Neural progenitor cell (in vitro differentiated cells): ENCODE results near the gene DNMT1. TPM values are rescaled to one million over a fixed set of nuclear protein-coding genes. Genes with fewer than 3 reads are reported as not detected.

ENCODE experiments used
- DNase-seq: peaks from one replicate; pipeline ENCODE4 v3.0.0-alpha.2; 2016; ENCODE audit warnings: low spot score
- H2AFZ ChIP-seq: fragments of 200-600 bp; sonication (generic); replicated peaks from 2 replicates; pipeline ENCODE4 v1.6.1; 2016; ENCODE audit warnings: antibody characterized with exemption
- H3F3A ChIP-seq: fragments of 200-600 bp; sonication (generic); 2 replicates; pipeline ENCODE4 v1.6.1; 2016; ENCODE audit warnings: antibody characterized with exemption, low read depth
- H3K27ac ChIP-seq: fragments of 200-600 bp; sonication (generic); 2 replicates; pipeline ENCODE4 v1.5.1; 2016; ENCODE audit warnings: mild to moderate bottlenecking
- H3K27me3 ChIP-seq: fragments of 200-600 bp; sonication (generic); 2 replicates; pipeline ENCODE4 v1.6.1; 2016; ENCODE audit warnings: mild to moderate bottlenecking, moderate library complexity
- H3K36me3 ChIP-seq: fragments of 200-600 bp; sonication (generic); 2 replicates; pipeline ENCODE4 v1.5.1; 2016
- H3K4me1 ChIP-seq: fragments of 200-600 bp; sonication (generic); 2 replicates; pipeline ENCODE4 v1.6.1; 2016; ENCODE audit warnings: mixed run types
- H3K4me2 ChIP-seq: fragments of 200-600 bp; sonication (generic); 2 replicates; pipeline ENCODE4 v1.6.1; 2016
- H3K4me3 ChIP-seq: fragments of 200-600 bp; sonication (generic); 2 replicates; pipeline ENCODE4 v1.5.1; 2016
- H3K79me2 ChIP-seq: fragments of 200-600 bp; sonication (generic); 2 replicates; pipeline ENCODE4 v1.6.1; 2016; ENCODE audit warnings: low read depth
- H3K9ac ChIP-seq: fragments of 200-600 bp; sonication (generic); 2 replicates; pipeline ENCODE4 v1.6.1; 2016
- H3K9me3 ChIP-seq: fragments of 200-600 bp; sonication (generic); 2 replicates; pipeline ENCODE4 v1.5.1; 2016; ENCODE audit warnings: low read depth
- H4K20me1 ChIP-seq: fragments of 200-600 bp; sonication (generic); 2 replicates; pipeline ENCODE4 v1.6.1; 2016; ENCODE audit warnings: low read depth
- H3K27ac Mint-ChIP-seq: 3 replicates; pipeline ENCODE4 v1.8.0; 2021; ENCODE audit warnings: mixed read lengths
- H3K27me3 Mint-ChIP-seq: 2 replicates; pipeline ENCODE4 v1.8.0; 2022; ENCODE audit warnings: low read depth, mild to moderate bottlenecking, inconsistent platforms, moderate library complexity, mixed read lengths; ENCODE audit not compliant: insufficient read depth
- H3K36me3 Mint-ChIP-seq: 3 replicates; pipeline ENCODE4 v1.8.0; 2021; ENCODE audit warnings: mixed read lengths
- H3K4me1 Mint-ChIP-seq: 3 replicates; pipeline ENCODE4 v1.8.0; 2021; ENCODE audit warnings: mixed read lengths
- H3K4me3 Mint-ChIP-seq: 3 replicates; pipeline ENCODE4 v1.8.0; 2021; ENCODE audit warnings: mild to moderate bottlenecking, moderate library complexity, mixed read lengths
- H3K9me3 Mint-ChIP-seq: 3 replicates; pipeline ENCODE4 v1.8.0; 2020; ENCODE audit warnings: mixed read lengths
- EZH2 ChIP-seq: fragments of 200-600 bp; sonication (generic); IDR thresholded peaks from 2 replicates; pipeline ENCODE4 v1.6.1; 2017; ENCODE audit warnings: antibody characterized with exemption, mild to moderate bottlenecking, moderate library complexity
- EZH2phosphoT487 ChIP-seq: fragments of 200-600 bp; sonication (generic); IDR thresholded peaks from 2 replicates; pipeline ENCODE4 v1.6.1; 2017; ENCODE audit warnings: antibody characterized with exemption
- microRNA-seq: library from miRNA; unstranded; fragments of <30 nt; microRNA quantifications from one replicate; pipeline ENCODE4, GENCODE V29; 2016
- small RNA-seq: library from RNA; depleted of rRNA; stranded (forward); fragments of <200 nt; gene quantifications from one replicate; pipeline ENCODE3, GENCODE V24; 2015
- total RNA-seq: library from RNA; depleted of rRNA; stranded (reverse); fragments of >200 nt; gene quantifications from 2 replicates; pipeline ENCODE4 v1.2.3, GENCODE V29; 2015; ENCODE audit warnings: low replicate concordance
- TF ChIP-seq, protein P1 (sequence below): fragments of 200-600 bp; sonication (generic); IDR thresholded peaks from 2 replicates; pipeline ENCODE4 v1.5.1; 2017; ENCODE audit warnings: antibody characterized with exemption, mild to moderate bottlenecking

The DNMT1 gene
- total RNA-seq, 1 donor from 2014 or later, result 203 TPM

GRCh38 chr19:10083911-10084310 is 110.8 kb downstream of the DNMT1 start:
- H3K36me3 Mint-ChIP-seq, result no peaks in the 10 kb centered on the region
- peaks cover 63% of the 10 kb centered on the region for H3K27me3 ChIP-seq
- no peak overlapping the region for H2AFZ ChIP-seq
- no peaks in the 10 kb centered on the region for H3K36me3 ChIP-seq
- H3K9me3 ChIP-seq, result no peaks in the 10 kb centered on the region
- H3K4me1 Mint-ChIP-seq, result no peaks in the 10 kb centered on the region
- no peak overlapping the region for H3K27ac Mint-ChIP-seq
- H3F3A ChIP-seq, result no peaks in the 10 kb centered on the region
- peak overlapping the region; percentile 31 for H3K4me3 Mint-ChIP-seq
- no peak for DNase-seq
- no peaks in the 10 kb centered on the region for H4K20me1 ChIP-seq
- no peak overlapping the region for H3K27ac ChIP-seq
- TF ChIP-seq EZH2phosphoT487 (no peak), EZH2 (no peak)
- TF ChIP-seq, protein P1, sequence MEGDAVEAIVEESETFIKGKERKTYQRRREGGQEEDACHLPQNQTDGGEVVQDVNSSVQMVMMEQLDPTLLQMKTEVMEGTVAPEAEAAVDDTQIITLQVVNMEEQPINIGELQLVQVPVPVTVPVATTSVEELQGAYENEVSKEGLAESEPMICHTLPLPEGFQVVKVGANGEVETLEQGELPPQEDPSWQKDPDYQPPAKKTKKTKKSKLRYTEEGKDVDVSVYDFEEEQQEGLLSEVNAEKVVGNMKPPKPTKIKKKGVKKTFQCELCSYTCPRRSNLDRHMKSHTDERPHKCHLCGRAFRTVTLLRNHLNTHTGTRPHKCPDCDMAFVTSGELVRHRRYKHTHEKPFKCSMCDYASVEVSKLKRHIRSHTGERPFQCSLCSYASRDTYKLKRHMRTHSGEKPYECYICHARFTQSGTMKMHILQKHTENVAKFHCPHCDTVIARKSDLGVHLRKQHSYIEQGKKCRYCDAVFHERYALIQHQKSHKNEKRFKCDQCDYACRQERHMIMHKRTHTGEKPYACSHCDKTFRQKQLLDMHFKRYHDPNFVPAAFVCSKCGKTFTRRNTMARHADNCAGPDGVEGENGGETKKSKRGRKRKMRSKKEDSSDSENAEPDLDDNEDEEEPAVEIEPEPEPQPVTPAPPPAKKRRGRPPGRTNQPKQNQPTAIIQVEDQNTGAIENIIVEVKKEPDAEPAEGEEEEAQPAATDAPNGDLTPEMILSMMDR, result no peak
- H3K9me3 Mint-ChIP-seq, result peaks cover 2% of the 10 kb centered on the region
- peaks cover 6% of the 10 kb centered on the region for H3K4me1 ChIP-seq
- H3K9ac ChIP-seq, result no peak overlapping the region
- no peaks in the 10 kb centered on the region for H3K79me2 ChIP-seq
- H3K4me3 ChIP-seq, result no peak overlapping the region
- H3K27me3 Mint-ChIP-seq, result peaks cover 31% of the 10 kb centered on the region
- H3K4me2 ChIP-seq, result no peak overlapping the region

Small RNAs within 50 kb of the gene (microRNA-seq; reads per million reads assigned to microRNA genes)
- not detected for gene MIR4322

Small RNAs within 50 kb of the gene (small RNA-seq; reads per million reads assigned to genes)
- not detected for gene MIR4322
- 39.4 reads per million, percentile 97 among the genes with 10 or more reads in this experiment for gene SNORD105
- gene SNORD105B, result 10,233 reads per million, percentile 100 among the genes with 10 or more reads in this experiment

Other genes starting within 250 kb of the DNMT1 start
- 0.15 TPM in 1 of 2 replicates, not detected in the other for gene COL5A3, start 184.4 kb downstream of the DNMT1 start, total RNA-seq
- not detected in 2 replicates for gene RDH8, start 181.5 kb downstream of the DNMT1 start, total RNA-seq
- gene SHFL, start 108.6 kb downstream of the DNMT1 start, total RNA-seq, result 0.15 and 2.0 TPM in 2 replicates
- 0.09 TPM in 1 of 2 replicates, not detected in the other for gene ANGPTL6, start 92.3 kb downstream of the DNMT1 start, total RNA-seq
- gene PPAN, start 88.6 kb downstream of the DNMT1 start, total RNA-seq, result 6.6 and 23.3 TPM in 2 replicates
- 2.2 TPM in 1 of 2 replicates, not detected in the other for gene P2RY11, start 83.3 kb downstream of the DNMT1 start, total RNA-seq
- gene EIF3G, start 75.1 kb downstream of the DNMT1 start, total RNA-seq, result 170 and 215 TPM in 2 replicates
- gene S1PR2, start 36.4 kb upstream of the DNMT1 start, total RNA-seq, result 8.5 and 18.8 TPM in 2 replicates
- 22.5 and 57.4 TPM in 2 replicates for gene MRPL4, start 57.3 kb upstream of the DNMT1 start, total RNA-seq
- 0.40 and 0.80 TPM in 2 replicates for gene ICAM1, start 76.2 kb upstream of the DNMT1 start, total RNA-seq
- gene ICAM4, start 92.0 kb upstream of the DNMT1 start, total RNA-seq, result 0.15 TPM in 1 of 2 replicates, not detected in the other
- gene ICAM5, start 95.0 kb upstream of the DNMT1 start, total RNA-seq, result 0.46 TPM in 1 of 2 replicates, not detected in the other
- 2.4 and 4.6 TPM in 2 replicates for gene ZGLP1, start 114.9 kb upstream of the DNMT1 start, total RNA-seq
- gene FDX2, start 121.1 kb upstream of the DNMT1 start, total RNA-seq, result 7.4 and 11.4 TPM in 2 replicates
- gene RAVER1, start 138.6 kb upstream of the DNMT1 start, total RNA-seq, result 5.4 and 24.3 TPM in 2 replicates
- 1.3 and 3.5 TPM in 2 replicates for gene ICAM3, start 144.7 kb upstream of the DNMT1 start, total RNA-seq
- gene TYK2, start 185.6 kb upstream of the DNMT1 start, total RNA-seq, result 20.7 and 44.9 TPM in 2 replicates
- gene CDC37, start 208.6 kb upstream of the DNMT1 start, total RNA-seq, result 142 and 211 TPM in 2 replicates
- 0.37 and 1.5 TPM in 2 replicates for gene PDE4A, start 225.6 kb upstream of the DNMT1 start, total RNA-seq